NCI-H146 treated with DMSO at 0.1 percent for 48 hours (cell line): Measurements from ENCODE around the gene ZNF445.
"Not testable (repeated sequence)": the region's sequence is repeated elsewhere in the genome, so short reads cannot be mapped to it uniquely, and the experiment has no call there.

ENCODE experiments used
- DNase-seq: peaks from one replicate; lab custom pipeline; 2025; ENCODE audit not compliant: unreplicated experiment; lab: John Stamatoyannopoulos, UW

The ZNF445 gene

DNA sequence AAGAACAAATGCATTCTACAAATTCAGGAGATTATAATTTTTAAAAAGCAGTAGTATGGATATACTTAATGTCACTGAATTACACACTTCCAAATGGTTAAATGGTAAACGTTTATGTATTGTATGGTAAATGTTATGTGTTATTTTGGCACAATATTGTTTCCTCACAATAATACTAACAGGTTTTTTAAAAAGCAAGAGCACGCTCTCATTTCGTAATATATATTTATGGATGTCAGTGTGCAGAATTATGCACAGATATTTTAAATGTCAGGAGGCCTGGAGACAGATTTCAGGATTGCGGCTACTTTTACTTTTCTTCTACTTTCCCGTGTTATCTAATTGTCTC lies 533 bp downstream of the ZNF445 start:
- no peak for DNase-seq

DNA sequence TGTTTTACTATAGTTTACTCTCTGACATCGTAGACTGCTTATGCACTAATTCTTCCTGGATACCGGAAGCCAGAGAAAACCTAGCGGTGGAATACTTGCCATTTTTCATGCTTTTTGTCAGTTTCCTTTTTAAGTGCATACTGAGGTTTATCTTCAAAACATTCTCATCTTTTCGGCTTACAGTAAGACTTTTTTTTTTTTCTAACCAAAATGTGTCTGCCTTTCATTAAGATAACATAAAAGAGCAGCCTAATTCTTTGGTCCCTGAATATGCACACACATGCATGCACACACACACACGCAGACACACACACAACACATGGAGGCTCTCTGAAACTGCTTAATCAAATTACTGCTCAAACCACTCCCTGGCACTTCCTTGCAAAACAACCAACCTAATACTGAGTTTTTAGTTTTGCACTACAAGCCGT lies 1.3 kb downstream of the ZNF445 start:
- DNase-seq = no peak

DNA sequence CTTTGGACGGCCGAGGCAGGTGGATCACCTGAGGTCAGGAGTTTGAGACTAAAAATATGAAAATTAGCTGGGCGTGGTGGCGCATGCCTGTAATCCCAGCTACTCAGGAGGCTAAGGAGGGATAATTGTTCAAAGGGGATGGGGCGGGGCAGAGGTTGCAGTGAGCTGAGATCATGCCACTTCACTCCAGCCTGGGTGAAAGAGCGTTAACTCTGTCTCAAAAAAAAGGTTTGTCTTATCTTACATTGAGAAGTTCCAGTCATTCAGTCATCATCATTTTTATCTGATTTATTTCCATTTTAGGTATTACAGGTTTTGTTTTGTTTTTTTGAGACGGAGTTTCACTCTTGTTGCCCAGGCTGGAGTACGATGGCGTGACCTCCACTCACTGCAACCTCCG lies 2.6 kb downstream of the ZNF445 start:
- not testable (repeated sequence) for DNase-seq

DNA sequence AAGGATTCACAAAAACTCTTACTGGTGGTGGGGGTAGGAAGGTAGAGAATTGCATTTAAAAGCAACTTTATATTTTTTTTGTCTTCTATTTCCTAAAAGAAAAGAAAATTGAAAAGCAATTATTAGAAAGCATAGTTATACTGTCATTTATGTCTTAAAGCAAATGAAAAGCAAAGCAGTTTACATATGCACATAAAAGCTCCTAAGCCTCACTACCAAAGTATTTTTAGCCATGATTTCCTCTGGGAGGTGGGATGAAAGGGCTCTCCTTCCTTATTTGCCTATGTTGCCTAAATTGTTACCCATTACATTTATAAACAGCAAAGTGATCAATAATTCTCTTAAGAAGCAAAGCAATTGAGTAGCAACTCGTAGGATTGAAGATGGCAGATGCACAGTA lies 7.0 kb downstream of the ZNF445 start:
- no peak for DNase-seq

DNA sequence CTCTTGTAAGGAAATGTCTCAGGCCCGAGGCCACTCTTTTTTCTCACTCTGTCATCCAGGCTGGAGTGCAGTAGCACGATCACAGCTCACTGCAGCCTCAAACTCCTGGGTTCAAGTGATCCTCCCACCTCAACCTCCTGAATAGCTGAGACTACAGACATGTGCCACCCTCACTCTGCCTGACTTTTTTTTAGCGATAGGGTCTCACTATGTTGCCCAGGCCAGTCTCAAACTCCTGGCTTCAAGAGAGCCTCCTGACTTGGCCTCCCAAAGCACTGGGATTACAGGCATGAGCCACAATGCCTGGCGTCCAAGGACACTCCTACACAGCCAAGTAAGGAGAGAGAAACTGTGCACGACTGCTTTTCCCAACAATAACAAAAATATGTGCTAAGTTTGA lies 7.6 kb downstream of the ZNF445 start:
- DNase-seq = no peak

DNA sequence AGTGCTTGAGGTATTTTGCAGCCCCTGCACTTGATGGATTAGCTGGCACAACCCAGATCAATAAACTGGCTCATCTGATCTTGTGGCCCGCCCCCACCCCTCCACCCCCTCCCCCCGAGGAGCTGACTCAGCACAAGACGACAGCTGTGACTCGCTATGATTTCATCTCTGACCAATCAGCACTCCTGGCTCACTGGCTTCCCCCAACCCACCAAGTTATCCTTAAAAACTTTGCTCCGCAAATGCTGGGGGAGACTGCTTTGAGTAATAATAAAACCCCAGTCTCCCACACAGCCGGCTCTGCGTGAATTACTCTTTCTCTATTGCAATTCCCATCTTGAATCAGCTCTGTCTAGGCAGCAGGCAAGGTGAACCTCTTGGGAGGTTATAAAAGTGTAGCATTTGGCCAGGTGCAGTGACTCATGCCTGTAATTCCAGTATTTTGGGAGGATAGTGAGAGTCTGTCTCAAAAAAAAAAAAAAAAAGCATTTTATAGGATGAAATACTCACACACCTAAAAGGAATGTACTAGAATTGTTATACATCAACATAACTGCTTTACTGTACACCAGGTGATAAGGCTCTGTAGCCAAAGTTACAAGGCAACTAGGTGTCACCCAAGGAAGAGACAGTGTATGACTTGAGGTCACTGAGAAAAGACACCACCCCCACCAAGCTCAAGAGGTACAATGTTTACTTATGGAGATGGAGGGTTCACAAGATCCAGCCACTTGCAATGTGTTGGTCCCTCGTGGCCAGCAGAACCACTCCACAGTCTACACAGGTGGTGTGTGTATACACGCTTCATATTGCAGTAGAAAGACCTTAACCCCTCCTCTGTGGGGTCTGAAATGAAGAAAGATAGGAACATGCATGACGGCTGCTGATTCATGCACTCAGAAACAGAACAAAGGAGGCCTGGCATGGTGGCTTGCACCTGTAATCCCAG lies 8.6 kb downstream of the ZNF445 start:
- DNase-seq = no peak

DNA sequence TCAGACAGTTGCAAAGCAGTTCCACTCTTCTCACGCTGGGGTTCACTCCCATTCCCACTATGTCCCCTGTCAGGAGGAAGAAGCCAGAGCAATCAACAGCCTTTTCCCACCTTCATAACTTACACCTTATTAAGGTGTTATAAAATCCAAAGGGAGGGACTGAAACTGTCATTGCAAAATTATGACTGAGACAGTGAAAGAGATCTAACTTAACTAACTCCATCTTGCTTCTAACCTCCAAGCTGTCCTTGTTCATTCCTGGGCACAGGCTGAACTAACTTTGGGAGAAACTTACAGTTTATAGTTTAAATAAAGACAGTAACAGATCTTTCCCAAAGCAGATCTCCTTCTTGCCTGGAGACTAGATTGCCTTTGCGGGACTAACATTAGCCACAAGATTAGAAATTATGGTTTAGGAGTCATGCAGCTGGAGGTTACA lies 9.4 kb downstream of the ZNF445 start:
- DNase-seq = not testable (repeated sequence)

DNA sequence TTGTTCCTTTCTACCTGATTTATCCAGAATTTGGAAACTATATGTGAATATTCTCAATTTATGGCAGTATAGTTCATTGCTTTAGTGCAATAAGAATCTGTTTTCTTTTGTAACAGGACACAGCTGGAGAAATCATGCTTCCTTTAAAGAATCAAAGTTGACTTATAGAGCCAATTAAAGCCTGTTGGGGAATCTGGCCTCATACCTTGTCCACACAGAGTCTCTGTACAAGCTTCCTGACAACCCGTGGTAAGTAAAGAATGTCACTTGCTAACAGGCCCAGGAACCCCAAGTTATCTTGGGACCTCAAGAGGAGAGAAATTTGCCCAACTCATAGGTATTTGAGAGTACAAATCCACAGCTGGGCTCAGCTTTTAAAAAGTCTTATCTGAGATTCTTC lies 10.2 kb downstream of the ZNF445 start:
- no peak for DNase-seq

DNA sequence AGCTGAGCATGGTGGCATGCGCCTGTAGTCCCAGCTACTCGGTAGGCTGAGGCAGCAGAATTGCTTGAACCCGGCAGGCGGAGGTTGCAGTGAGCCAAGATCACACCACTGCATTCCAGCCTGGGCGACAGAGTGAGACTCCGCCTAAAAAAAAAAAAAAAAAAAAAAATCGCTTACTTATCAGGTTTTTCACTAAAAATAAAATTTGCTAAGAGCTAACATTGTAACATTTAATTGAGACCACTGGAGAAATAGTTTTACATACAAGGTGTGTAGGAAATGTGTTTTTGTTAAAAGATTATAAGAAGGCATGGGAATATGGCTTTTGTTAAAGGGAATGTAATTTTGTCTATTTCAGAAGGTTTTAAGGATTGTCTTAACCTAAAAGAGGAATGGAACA lies 12.6 kb downstream of the ZNF445 start:
- not testable (repeated sequence) for DNase-seq

DNA sequence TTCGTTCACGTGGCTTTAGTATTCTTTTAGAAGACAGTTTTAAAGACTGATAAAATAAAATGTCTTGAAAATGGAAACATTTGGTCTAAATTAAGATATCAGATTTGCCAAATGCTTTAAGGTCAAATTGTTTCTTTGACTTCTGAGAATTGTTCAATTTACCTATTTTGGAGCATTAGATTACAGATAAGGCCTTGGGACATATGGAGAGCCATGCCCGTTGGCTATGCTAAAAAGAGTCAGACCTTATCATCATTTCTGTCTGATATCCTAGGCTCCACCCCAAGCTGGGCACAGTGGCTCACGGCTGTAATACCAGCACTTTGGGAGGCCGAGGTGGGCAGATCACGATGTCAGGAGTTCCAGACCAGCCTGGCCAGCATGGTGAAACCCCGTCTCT lies 13.0 kb downstream of the ZNF445 start:
- DNase-seq = no peak

DNA sequence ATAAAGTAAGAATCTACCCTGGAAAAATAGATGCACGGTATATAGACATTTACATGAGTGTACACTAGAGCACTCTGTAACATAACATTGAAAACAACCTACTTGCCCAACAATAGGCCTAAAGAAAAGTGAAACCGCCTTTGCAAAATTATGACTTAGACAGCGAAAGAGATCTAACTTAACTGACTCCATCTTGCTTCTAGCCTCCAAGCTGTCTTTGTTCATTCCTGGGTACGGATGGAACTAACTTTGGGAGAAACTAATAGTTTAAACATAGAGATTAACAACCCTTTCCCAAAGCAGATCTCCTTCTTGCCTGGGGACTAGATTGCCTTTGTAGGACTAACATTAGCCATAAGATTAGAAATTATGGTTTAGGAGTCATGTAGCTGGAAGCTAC lies 17.4 kb downstream of the ZNF445 start:
- not testable (repeated sequence) for DNase-seq

DNA sequence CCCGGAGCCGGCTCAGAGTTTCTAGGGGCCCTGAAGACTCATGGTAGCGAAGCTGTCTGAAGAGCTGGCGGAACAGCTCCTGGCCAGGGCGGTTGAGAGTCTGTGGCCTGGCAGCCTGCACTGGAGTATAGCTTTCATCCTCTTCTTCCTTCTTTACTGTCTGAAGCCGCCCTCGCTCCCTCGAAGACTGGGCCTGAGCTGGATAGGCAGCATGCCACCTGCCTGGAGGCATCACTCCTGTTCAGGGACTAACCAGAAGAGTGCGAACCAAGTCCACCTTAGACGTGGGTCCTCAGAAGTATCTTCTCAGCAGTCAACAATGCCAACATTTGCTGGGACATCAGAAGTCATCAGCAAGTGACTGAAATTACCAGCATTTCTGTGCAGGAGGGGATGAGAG lies 22.2 kb downstream of the ZNF445 start:
- DNase-seq = no peak

DNA sequence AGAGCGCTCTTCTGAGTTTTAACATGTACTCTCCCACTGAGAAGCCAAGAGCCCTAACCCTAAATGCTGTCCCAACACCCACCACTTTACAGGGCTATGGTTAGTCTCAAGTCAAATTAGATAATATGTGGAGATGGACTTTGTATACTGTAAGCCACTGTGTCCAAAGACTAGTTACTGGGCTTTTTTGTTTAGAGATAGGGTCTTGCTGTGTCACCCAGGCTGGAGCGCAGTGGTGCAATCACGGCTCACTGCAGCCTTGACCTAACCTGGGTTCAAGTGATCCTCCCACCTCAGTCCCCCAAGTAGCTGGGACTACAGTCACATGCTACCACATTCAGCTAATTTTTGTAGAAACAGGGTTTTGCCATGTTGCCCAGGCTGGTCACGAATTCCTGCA lies 23.2 kb downstream of the ZNF445 start:
- no peak for DNase-seq

DNA sequence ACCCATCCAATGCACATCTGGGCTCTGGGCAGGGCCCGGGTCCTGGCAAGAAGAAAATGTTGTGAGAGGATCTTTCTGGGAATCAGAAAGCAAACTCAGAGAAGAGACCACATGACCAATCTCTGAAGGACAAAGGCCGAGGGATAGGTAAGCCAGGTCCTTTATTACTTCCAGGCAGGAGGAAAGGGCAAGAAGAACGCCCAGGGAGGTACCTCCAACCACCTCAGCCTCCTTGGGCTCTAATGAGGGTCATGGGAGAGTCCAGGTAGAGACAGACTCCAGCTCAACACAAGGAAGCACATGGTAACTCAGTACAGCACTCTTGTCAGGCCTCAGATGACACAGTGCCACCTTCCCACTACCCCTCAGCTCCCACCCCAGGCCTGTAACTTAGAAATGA lies 26.0 kb downstream of the ZNF445 start:
- DNase-seq = no peak

DNA sequence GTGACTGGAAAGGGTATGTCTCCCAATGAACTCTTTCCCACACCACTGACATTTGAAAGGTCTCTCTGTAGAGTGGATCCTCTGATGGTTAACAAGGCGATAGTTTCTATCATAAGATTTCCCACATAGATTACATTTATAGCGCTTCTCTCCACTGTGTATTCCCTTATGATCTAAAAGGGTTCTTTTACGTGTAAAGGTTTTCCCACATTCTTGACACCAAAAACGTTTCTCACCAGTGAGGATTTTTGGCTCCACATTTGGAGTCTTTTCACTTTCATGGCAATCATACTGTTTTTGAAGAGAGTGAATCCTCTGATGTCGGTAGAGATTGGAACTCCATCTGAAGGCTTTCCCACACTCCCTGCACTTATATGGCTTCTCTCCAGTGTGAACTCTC lies 30.5 kb downstream of the ZNF445 start:
- no peak for DNase-seq

DNA sequence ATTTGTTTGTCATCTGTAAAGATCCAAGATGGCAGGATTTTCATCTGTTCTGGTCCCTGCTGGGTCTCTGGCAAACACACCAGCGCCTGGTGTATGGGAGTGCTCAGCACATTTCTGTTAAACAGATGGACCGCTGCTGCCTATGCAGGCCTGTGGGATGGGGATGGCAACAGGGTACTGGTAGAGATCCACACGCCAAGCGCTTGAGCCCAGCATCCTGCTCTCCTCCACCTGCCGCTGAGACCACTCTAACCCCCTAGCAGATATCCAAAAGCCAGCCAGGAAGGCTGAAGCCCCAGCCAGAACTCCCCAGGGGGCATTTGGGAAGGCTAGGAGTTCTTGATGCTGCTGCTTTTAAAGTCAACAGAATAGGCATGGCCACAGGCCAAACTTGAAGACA lies 31.7 kb downstream of the ZNF445 start:
- no peak for DNase-seq

DNA sequence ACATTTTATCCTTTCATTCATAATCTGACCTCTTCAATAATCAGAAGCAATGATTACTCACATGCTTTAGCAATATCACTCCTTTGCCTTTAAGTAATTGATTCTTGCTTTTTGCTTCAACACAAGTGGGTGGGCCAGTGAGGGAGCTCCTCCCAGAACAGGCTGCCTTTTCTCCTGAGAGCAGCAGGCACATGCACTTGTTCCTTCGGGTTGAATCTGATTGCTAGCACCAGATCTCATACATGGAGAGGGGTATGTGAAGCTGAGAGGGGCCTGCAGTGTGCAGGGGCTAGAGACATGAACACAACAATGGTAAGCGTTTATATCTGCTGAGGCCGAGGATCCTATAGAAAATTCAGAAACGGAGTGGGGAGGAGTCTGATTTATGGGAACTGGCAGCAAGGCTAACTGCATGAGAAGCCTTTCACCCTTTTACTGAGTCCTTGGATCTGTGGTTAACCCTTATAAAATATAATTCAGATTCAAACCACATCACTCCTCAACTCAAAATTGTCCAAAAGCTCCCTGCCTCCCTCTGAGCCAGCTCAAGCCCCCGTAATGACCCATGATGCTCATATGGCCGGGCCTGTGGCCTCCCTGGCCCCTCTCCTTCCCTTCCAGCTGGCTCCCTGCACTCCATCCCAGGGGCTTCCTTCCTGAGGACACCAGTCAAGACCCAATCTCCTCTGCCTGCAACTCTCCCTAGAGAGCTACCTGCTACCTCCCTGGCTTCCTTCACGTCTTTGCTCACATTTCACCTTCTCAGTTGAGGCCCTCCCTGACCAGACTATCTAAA lies 32.4 kb downstream of the ZNF445 start:
- DNase-seq = no peak

DNA sequence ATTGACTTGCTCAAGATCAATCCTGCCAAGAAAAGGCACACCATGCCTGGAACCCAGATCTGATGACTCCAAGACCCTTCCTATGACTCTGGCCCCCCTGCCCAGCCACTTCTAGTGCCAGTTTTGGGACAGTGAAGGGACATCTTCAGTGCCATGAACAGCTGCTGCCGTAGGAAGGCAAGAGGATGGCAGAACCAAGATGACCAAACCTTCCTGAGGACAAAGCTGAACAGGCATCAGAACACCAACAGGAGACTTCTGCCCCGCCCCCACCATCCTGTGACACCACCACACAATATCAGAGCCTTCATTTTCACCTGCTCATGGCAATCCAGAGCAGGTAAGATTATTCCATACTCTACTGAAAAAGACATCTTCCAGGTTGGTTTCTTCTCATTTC lies 33.0 kb downstream of the ZNF445 start:
- no peak for DNase-seq

DNA sequence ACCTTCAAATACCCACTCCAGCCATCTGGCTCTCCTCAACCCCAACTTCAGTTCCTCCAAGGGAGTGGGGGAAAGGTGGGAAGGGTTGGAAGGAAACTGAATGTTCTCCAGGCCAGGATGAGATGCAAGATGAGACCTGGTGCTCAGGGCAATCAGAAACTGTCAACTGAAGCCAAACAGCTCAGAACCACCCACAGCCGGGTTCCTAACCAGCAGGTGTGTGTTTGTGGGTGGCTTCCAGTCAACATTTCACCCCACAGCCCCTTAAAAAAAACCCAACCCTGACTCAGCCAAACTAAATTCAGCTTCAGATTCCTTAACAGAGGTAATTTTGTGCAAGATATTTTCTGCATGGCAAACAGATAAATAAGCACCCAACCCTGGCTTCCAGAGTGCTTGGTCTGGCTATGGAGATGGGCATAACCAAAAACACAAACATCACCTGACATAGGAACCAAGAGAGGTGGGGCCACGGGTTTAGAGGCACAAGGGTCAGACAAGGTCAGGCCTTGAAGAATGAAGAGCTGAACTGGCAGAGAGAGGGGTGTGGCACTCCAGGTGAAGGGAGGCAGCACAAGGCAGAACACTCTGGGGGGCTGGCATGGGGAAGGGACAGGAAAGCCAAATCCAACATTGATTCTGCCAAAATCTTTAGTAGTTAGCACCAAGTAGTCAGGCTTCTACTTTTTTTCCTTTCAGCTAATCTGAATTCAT lies 34.7 kb downstream of the ZNF445 start:
- no peak for DNase-seq

DNA sequence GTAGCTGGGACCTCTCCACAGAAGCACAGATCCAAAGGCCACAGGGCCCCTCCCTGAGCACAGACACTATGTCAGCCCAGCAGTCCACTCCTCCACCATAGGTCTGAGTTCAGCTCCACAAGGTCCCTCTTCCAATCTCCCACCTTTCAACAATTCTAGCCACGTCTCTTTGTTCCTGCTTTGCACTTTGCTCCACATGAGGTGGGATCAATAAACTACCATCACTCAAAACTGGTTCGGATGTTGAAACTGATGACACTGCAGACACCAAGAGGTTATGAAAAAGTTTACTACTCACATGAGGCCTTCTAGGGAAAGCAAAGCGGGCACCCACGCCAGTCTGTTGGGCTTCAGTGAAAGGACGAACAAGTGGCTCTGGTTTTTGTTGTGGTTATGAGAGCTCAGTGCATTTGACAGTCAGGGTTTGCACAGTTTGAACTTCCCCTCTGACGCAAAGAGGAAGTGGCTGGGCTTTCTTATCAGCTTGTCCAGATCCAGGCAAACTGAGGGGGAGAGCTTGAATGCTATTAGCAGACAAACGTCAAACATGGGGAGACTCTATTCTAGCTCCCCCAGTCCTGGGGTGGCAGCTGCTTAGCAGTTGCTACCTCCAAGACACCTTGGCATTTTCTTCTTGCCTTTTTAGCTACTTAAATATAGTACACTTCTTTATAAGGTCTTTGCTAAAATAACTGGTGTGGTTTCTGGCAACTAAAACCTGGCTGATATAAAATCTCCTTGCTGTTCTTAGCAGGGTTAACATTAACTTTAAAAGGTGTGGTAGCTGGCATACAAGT lies 37.8 kb downstream of the ZNF445 start:
- DNase-seq = no peak

DNA sequence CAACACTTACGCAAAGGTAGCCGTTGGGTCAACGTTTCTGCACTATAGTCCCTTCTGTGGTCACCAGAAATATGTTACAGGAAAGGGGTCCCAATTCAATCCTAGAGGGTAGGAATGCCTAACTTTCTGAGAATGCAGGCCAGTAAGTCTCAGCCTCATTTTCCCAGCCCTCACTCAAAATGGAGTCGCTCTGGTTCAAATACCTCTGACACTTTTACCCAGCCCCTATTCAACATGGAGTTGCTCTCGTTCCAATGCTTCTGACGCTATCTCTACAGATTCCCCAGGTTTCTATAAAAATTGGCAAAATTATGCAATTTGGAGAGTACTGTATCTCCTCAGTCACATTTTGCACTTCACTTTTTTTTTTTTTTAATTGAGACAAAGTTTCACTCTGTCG lies 39.7 kb downstream of the ZNF445 start:
- DNase-seq = no peak
